HG03460 (cell line): ENCODE measurements around the gene STAB2.

Experiments
- ATAC-seq: cut with Tn5 transposase; IDR thresholded peaks from one replicate; pipeline ENCODE4 v1.9.1; 2021; ENCODE audit not compliant: unreplicated experiment

The STAB2 gene

DNA sequence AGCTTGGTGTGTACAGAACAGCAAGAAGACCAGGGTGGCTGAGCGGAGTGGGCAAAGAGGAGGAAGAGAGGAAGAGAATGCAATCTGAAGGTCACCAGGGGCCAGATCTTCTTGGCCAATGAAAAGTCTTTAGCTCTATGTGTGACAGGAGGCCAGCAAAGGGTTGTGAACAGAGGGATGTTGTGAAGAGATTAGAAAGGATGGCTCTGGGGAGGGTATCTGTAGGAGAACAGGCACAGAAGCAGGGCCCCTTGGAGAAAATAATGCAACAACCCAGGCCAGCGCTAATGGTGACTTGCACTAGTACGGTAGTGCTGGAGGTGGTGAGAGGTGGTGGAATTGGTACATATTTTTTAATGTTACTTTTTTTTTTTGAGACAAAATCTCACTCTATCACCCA, 156.7 kb downstream of the STAB2 start:
- no peak for ATAC-seq

DNA sequence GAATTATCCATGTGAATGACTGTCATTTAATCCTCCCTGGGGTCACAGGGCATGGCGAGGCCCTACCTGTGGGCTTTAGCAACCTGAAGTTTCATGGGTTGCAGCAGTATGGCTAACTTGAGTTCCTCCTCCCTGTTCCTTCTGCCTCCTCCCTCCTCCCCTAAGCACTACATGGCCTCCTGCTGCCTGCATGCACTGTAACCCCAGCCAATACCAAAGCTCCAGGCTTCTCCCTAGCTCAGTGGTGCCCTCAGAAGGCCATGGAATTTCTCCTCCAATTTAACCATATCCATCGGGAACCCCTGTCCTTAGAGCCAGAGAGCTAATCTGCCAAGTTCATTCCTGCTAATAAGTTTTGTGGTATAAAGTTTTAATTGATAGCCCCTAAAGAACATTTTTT, 158.9 kb downstream of the STAB2 start:
- no peak for ATAC-seq

DNA sequence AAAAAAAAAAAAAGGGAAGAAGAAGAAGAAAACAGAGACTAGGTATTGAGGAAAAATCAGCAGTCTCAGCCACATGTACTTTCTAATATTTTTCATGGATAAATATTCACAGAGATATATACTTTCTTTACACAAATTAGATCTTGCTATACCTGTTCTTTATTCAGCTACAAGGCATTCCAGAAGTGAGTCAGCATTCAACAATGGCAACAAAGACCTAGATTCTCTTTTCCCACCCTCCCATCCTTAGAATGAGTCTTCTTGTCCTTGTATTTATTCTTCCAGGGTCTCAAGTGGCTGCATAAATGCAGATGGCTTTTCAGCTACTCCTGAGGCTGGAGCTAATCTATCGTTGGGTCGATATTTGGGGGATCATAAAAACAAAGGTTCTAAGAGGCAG, 160.9 kb downstream of the STAB2 start:
- no peak for ATAC-seq

GRCh38 chr12:103748875-103749274, 161.8 kb downstream of the STAB2 start:
- ATAC-seq = no peak

DNA sequence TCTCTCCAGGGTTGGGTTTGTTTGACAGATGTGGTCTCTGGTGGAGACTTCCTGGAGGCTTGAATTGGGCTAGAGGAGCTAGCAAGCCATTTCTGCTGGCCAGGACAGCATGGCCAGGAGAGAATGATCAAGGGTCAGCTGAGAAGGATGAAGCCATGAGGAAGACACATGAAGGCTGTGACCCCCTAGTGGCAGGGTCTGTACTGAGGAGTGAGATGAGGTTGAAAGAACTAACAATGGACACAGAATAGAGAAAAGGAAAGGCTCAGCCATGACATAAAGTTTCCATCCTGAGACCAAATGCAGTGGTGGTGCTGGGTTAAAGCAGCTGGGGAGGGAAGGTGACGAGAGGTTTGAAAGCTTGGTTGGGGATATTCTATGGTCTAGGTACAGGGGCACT, 164.1 kb downstream of the STAB2 start:
- ATAC-seq = no peak

GRCh38 chr12:103751600-103751999, 164.5 kb downstream of the STAB2 start:
- no peak for ATAC-seq

DNA sequence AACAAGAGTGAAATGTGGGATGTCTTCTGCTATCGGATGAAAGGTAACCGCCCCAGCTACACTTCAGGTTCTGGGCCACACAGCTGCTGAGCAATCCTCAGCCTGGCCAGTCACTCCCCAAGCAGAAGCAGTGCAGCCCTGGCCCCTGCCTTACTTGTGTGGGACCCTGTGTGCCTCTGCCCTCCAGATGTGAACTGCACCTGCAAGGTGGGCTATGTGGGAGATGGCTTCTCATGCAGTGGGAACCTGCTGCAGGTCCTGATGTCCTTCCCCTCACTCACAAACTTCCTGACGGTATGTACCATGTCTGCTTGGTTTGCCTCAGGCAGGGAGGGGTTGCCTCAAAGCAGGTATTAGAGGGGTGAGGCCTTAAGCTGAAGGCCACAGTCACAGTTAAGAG, 168.4 kb downstream of the STAB2 start:
- no peak for ATAC-seq

GRCh38 chr12:103756443-103756842, 169.4 kb downstream of the STAB2 start:
- ATAC-seq = no peak

DNA sequence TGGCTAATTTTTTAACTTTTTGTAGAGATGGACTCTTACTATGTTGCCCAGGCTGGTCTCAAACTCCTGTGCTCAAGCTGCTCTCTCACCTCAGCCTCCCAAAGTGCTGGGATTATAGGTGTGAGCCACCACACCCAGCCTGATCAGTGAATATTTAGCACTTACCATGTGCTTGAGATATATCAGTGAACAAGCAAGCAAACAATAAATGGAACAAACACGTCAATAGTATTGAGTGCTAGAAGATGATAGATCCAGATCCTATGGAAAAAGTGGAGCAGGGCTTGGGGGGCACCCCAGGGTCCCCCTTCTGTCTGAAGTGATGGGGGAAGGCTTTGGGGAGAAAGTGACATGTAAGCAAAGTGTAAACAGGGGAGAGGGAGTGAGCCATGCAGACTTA, 170.2 kb downstream of the STAB2 start:
- no peak for ATAC-seq

DNA sequence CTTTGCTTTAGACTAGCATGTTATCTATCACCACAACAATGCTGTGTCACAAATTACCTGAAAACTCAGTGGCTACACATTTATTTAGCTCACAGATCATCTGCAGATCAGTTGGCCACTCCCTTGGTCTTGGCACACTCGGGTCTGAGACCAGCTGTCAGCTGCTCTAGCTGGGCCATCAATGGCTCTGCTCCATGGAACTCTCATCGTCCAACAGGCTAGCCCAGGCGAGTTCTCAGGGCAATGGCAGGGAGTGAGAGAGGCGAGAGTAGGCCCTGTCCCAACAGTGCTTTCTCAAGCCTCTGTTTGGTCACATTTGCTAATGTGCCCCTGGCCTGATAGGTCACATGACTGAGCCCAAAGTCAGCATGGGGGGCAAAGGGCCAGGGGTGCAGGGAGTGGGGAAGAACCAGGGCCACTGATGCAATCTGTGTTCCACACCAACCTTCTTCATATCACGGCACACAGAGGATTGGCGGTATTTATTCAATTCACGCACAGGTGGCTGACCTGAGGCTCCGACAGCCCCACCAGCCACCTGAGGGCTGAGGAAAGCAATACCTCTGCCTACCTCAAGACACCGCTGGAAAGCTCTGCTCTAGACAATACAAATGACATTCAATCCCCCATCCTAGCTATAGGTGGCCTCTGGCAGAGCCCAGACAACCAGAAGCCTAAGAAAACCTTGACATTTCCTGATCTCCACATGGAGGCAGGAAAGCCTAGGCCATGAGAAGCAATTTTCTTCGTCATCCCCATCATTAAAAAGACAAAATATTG, 171.4 kb downstream of the STAB2 start:
- ATAC-seq = no peak

DNA sequence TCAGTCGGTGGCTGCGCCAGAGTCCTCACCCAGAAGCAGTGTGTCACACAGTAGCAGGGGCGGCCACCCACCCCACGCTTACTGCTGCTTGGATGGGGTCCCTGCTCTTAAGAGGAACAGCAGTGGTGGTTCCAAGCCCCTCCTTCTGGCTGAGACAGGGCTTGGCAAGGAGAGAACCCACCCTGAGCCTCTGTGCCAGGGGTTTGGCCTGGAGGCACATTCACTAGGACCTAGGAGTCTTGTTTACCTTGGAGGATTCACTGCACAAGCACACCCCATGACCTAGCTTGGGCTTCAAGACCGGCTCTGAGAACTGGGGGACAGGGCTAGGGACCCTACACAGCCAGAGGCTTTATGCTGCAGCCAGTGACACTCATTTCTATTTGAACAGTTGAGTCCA, 175.4 kb downstream of the STAB2 start:
- no peak for ATAC-seq

GRCh38 chr12:103765322-103765721, 178.2 kb downstream of the STAB2 start:
- no peak for ATAC-seq

- ATAC-seq = no peak
Observed at GRCh38 chr12:103766028-103766427, 179.0 kb downstream of the STAB2 start.

DNA sequence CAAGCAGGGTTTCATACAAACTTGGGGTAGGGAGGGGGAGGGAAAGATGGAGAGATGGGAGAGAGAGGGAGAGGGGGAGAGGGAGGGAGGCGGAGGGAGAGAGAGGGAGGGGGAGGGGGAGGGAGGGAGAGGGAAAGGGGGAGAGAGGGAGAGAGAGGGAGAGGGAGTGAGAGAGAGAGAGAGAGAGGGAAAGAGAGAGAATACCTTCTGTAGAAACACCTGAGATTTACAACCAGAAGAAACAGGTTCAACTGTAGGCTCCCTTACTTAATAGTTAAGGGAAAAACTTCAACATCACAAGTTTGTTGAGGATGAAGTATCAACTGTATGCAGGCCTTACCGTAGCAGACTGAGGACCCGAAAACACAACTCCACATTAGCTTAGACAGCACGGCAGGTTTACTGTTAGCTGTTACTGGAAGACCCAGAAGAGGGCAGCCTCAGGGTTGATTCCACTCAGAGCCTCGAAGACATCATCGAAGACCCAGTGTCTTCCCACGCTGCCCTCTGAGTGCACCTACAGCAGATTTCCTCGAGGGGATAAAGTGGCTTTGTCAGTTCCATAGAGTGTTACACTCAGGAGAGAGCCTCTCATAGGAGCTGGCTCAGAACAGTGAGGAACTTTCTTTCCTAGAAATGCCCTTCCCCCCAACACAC, 181.5 kb downstream of the STAB2 start:
- no peak for ATAC-seq

- ATAC-seq = no peak
Observed at GRCh38 chr12:103769240-103769945, 182.3 kb downstream of the STAB2 start.

DNA sequence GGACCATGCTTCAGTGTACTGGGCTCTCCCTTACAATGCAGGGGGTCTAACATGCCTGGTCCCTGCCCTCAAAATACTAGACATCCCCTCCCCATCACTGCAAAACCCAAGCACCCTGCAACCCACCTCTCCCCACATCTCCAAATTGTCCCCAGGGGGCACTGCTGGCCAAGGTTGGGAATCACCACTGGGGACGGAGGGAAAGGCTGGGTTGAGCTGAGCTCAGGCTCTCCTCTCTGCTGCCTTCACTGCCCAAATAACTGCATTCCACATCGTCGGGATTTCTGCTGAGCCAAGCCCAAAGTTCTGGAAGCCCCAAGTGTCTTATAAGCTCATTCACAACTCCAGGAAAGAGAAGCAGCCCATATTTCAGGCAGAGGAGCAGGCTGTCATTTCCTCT, 184.4 kb downstream of the STAB2 start:
- ATAC-seq = no peak

DNA sequence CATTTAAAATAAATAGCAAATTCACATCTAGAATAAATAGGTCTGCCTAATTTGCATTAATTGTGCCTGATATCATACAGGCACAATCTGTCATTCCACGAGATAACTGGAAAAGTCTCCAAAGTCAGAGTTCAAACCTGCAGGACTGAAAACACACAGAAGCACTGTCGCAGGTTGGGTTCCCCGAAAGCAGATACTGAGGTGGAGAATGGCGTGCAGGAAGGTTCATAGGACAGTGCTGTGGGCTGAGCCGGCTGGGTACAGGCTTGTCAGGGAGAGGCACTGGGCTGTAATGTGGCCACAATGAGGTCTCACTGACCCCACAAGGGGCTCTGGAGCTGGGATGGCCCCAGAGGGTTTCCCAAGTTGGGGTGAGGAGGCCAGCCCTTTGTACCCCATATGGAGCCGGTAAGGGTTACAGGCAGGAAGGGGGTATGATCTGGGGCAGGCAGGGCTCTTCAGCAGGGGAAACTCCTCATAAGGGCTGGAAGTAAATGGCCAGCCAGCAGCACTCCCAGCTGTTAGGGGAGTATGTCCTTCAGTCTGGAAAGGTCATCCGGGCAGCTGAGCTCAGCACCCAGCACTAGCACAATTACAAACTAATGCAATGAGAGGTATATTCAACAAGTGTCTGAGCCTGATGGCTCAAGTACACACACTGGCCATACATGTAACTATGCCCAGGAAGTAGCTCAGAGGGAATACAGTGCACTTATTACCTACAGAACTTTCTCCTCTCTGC, 185.5 kb downstream of the STAB2 start:
- ATAC-seq = no peak

DNA sequence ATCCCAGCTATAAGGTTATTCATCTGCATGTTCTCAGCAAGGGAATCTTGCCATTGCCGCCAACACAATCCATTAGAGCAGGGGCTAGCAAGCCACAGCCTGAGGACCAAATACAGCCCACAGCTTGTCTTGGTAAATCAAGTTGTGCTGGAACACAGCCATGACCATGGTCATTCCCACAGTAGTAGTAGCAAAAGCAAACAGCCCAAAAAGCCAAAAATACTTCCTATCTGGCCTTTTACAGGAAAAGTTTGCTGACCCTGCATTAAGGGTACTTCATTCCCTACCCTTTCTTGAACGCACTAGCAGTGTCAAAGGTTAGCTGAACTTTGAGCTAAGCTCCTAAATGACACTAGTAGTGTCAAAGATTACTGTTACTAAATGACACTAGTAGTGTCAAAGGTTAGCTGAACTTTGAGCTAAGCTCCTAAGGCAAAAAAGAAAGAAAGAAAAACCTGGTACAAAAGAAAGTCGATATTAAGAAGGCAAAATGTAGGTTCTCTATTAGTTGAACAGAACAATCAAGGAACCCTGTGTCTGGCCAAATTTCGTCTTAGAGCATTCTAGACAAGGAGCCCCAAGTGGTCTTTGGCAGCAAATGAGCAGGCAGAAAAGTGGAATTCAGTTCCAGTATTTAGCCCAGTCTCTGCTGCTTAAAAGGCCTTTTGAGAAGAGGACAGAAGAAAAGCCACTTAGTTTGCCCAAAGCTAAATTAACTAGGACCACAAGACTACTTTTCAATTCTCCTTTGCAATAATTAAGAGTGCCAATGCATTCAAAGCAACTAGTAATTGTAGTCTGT, 186.2 kb downstream of the STAB2 start:
- no peak for ATAC-seq

DNA sequence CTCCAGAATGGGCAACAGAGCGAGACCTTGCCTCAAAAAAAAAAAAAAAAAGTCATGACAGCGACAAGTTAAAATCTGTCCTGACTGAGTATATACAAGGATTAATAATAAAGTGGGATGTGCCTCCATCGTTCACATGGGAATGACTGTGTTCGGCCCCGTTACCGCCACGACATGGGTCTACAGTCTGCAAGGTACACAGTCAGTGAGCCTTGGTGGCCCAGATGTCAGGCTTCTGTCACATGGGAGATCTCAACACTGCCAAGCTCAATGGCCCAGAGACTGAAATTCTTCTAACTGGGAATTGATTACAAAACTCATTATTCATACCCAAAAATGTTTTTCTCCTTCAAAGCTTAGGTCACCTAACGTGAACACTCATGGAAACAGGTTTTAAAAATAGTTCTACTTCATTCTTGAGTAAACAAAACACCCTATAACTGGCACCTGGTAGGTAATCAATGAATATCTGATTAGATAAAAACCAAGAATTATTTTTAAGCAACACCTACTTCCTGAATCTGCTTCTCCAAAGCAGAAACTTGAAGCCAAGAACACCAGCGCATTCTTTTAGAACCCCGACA, 188.0 kb downstream of the STAB2 start:
- no peak for ATAC-seq

DNA sequence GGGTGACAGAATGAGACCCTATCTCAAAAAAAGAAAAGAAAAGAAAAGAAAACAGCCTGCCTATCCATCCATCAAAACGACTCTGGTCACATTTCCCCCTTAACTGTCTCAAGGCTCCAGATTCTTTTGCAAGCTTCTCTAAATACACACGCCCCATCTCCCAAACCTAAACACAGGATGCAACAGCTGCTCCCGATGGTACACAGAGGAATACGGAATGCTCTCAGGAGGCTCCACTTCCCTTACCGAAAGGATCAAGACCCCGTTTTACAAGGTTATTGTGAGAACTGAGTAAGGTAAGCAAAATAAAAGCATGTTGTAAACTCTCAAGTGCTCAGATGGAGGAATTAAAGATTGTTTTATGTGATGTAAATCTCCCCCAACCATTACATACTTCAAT, 191.7 kb downstream of the STAB2 start:
- no peak for ATAC-seq
